IPS-NIHi7 (cell line): ENCODE results near the gene NUDT1.

Experiments
- DNase-seq: peaks from one replicate; pipeline ENCODE4 v3.0.0; 2012; ENCODE audit warnings: mixed read lengths; ENCODE audit errors: extremely low spot score

Gene NUDT1

DNA sequence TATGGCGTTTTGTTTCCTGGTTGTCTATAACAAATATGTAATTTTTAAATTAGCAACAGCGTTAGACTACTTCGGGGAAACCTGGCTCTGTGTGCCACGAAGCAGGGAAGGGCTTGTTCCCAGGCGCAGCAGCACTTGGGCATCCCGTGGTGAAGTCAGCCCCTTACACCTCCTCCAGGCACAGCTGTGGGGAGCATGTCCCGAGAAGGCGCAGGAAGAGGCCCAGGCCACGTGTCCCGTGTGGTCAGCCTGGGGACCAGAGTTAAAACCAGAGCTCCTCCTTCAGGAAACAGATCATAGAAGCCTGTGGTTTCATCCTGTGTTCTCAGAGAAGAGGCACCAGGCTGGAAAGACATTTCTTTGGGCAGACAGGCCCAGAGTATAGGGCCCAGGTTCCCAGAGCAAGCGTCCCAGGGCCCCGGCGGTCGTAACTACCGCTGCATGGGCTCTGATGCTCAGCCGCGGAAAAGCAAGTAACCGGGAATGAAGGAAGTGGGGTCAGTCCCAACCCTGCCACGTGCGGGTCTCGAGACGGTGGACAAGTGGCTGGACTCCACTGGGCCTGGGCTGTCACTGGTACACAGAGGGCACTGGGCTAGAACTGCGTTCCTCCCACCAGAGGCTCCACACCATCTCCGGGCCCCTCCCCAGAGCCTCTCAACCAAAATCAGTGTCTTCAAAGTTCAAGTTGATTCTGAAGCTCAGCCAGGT, 7.1 kb downstream of the NUDT1 start:
- DNase-seq = no peak

- DNase-seq = no peak
Measured at GRCh38 chr7:2249744-2250323, 7.8 kb downstream of the NUDT1 start.

GRCh38 chr7:2251381-2251780, 9.4 kb downstream of the NUDT1 start:
- no peak for DNase-seq

DNA sequence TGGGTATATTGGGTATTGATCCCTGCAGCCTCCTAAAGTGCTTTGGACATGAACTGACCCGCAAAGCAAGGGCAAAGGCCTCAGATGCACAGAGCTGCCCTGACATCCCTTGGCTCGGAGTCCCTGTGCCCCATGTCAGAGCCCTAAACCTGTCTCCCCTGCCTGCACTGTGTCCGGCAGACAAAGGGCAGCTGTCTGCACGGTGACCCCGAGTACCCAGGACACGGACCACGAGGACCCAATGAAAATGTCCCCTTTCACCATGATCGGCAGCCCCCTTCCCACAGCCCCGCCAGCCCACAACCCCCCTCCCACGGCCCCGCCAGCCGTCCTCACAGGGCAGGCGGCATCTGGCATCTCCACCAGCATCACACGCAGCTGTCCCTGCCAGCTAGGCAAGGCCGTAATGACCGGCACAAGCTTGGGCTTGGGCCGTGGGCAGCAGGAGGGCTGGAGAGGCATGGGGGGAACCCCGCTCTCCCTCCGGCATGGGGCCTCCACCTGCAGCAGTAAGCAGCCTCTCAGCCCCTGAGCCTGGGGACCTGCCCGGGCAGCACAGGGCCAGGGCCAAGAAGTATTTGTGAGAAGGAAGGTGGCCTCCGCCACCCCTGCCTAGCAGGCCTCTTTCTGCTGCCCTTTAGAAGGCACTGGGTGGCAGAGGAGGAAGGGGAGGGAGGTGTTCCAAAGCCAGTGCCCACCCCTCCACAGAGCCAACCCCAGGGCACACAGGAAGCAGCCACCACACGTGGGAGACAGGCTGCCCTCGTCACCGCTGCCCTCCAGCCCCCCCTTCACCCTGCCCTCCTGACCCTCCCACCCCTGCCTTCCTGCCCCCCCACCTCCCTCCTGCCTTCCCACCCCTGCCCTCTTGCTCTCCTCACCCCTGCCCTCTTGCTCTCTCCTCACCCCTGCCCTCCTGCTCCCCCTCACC, 10.1 kb downstream of the NUDT1 start:
- DNase-seq = no peak

DNA sequence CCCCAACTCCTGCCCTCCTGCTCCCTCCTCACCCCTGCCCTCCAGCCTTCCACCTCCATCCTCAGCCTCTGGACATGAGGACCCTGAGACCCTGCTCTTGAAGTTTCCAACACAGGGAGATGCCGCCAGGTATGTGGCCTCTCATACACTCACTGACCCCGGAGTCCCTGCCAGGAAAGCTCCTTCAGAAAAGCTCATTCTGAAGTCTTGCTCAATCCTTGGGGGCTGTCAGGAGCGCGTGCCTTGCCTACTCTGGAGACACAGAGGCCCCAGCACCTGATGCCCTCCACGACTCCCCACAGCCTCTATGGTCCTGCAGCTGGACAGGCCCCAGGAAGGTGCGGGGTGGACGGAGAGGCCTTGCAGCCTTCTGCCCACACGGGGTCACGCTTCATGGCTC, 11.0 kb downstream of the NUDT1 start:
- no peak for DNase-seq

- no peak for DNase-seq
Measured at GRCh38 chr7:2253525-2254244, 11.7 kb downstream of the NUDT1 start.

GRCh38 chr7:2254429-2255144, 12.6 kb downstream of the NUDT1 start:
- DNase-seq = no peak

DNA sequence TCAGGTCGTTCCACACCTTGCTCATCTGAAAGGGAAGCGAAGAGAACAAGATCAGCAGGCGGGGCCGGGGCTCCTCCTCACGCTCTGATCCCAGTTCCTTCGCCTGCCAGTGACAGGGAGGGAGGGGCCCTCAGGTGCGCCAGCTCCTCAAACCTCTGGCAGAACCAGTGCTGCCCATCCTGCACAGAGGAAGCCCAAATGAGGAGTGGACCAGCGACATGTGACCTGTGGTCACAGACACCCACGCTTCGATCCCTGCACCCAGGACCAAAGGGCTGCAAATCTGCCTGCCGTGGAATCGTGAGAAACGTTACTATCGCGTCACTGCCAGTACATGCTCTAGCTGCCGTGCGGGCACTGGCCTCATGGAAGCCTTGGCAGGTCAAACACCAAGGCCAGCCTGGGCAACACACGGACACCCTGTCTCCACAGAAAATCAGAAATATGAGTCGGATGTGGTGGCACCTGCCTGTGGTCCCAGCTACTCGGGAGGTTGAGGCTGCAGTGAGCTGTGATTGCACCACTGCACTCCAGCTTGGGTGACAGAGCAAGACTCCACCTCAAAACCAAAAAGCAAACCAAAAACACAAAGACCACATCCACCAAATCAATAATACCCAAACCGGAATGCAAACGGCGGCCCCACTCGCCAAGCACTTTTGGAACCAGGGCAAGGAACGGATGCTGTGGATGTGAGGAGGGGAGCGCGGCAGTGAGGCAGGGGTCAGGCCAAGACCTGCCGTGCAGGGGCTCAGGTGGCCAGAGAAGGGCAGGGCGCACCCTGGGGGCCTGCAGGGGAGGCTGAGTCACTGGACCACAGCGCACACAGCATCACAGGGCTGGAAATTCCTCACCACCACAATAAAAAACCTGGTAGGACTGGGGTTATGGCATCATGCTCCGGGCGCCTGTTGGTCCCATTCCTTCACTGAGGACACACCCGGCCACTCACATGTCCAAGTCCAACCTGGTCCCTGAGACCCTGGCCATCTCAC, 13.4 kb downstream of the NUDT1 start:
- DNase-seq = no peak

DNA sequence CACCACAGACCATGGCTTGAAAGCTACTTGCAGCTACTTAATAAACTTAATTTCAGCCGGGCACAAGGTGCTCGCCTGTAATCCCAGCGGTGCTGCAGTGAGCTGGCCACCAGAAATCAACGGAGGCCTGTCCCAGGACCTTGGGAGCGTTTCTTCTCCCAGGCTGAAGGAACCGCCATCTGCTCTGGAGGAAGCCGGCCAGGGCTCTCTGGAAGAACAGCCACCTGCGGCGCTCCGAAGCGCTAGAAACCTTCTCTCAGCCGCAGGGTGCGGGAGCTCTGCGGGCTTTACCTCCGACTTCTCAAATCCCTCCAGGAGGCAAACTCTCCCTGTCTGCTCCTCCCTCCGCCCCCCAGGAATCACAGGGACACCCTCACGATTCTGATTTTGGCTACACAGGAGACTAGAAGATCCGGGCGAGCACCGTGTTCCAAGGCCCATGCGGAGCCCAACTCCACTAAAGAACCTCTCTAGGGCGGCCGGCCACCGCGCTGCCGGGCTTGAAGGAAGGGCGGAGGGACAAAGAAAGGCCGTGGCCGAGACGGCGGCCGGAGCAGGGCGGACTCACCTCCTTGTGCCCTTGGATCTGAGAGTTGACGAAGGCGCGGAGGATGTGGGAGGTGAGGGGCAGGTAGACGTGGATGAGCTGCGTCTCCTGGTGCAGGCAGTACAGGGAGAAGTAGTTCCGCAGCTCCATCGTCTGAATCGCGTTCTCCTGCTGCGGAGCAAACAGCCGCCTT, 14.4 kb downstream of the NUDT1 start:
- no peak for DNase-seq

- no peak for DNase-seq
Measured at GRCh38 chr7:2257046-2257551, 15.1 kb downstream of the NUDT1 start.

DNA sequence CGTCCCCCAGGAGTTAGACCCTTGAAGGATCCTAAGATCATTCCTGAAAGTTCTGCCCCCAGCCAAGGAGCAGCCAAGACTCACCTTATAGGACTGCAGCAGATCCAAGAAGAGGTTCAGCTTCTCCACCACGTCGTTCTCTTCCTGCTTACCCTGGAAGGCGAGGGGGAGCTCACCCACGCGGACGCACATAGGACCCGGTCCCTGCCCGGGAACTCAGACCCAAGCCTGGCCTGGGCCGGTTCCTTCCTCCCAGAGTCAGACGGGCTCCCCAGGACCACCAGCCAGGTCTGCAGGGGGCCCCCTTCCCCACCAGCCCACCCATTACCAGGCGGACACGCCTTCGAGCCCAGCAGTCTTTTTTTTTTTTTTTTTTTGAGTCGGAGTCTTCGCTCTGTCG, 15.6 kb downstream of the NUDT1 start:
- no peak for DNase-seq

DNA sequence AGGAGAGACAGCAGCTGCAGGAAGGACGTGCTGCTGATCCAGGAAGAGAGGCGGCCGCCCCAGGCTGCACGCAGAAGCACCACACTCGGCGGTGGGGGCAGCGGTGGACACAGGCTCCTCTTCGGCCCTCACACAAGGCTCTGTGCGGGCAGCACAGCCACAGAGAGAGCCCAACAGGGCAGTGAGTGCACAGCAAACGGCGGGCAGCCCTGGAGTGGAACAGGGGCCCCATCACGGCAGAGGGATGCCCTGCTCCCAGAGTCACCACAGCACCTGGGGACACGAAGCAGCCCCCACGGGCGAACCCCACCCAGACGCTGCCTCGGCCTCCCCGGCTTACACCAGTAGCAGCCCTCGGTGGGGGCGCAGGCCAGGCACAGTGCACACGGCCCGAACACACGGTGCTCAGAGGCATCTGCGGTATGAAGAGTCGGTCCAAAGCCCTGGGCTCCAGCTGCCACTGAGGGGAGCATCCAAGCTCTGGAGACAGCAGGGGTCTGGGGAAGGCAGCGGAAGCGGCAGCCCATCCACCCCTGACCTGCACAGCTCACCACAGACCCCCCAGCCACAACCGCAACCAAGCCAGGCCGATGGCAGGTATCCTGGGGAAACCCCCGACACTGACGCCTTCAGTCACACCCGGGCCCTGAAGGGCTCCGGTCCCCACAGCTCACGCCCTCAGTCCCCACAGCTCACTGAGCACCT, 16.8 kb downstream of the NUDT1 start:
- no peak for DNase-seq

DNA sequence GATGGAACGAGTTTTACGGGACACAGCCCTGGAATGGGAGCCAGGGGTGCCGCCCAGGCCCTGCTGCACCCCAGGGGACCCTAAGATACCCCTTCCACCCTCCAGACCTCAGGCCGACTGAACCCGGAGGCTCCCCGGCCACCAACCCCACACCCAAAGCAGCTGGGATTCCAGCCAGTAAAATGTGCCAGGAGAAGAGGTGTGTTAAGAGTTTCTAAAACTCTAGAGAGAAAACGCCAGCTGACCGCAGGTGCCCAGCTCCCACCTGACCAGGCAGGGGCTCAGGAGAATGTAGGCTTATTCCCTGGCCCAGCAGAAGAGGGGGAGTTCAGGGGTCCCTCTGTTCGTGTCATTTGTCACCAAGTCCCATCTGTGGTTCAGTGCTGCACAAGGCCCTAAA, 17.5 kb downstream of the NUDT1 start:
- no peak for DNase-seq

DNA sequence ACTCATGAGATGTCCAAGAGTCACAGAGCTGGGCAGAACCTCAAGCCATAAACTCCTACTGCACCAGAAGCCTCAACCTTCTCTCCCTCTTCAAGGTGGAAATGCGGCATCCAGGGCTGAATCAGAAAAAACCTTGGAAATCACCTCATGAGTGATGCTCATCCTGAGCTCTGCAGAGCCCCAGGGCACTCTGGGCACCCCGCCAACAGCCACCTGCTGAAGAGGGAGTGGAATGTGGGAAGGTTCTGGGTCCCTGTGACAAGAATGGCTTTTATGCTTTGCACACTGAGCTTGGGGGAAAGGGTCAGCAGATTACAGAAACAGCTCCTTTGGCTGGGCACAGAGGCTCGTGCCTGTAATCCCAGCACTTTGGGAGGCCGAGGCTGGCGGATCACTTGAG, 18.8 kb downstream of the NUDT1 start:
- no peak for DNase-seq

DNA sequence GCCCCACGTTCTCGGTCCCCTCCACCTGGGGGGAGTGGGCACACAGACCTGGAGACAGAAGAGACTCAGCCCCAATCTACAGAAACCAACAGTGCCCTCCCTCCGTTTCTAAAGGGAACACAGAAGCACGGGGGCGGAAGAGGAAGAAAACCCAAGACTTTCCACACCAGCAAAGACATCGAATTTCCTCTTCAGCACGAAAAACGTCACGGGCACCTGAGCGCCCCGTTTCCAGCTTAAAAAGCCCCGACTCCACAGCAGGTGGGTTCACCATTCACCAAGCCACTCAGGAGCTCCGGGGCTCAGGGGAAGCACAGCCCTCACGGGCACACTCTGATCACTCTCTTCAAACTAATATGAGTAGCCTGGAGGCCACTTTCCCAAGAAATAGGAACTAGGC, 19.6 kb downstream of the NUDT1 start:
- DNase-seq = no peak

DNA sequence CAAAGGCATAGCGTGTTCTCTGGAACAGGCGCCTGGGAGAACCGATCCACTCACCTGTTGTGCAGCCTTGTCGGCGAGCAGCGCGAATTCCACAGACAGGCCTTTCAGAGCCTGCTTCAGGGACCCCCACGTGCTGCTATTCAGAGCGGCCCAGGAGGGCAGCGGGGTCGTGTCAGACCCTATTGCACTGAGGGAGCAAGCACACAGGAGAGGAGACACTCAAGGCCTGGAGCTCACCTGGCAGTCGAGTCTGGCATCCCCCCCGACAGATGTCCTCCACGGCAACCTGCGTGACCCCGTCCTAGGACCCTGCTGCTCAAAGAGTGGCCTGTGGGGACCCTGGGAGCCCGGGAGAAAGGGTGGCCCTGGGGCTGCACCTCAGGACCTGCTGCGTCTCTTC, 21.1 kb downstream of the NUDT1 start:
- no peak for DNase-seq

DNA sequence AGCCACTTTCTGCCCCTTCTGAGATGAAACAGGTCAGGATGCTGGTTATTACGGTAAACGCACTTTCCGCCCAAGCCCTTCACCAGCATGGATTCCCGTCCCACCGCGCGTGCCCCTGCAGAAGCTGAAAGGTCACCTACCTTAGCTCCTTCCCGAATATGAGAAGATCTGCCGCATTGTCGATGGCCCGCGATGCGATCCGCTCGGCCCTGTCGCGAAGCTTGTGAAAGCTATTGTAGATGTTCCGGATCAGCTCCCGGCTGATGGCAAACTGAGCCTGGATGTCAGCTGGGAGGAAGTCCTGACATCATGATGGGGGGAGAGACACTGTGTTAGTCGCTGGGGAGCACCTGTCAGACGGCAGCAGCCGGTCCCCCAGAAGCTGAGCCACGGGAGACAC, 22.1 kb downstream of the NUDT1 start:
- no peak for DNase-seq

DNA sequence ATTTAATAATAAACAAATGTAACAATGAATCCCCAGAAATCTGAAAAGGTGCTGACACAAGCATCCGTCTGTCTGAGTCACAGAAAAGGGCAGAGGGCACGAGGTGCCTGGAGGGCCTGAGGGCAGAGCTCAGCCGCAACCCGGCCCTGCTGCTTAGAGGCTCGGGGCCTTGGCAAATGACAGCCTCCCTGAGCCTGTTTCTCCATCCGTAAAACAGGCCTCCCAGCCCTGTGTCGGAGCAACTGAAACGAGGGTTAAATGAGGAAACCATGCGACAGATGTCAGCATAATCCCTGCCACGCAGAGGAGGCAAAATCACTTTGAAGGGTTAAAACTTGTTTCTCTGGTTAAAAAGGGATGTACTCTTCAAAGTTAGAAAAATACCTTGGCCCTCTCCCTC, 24.9 kb downstream of the NUDT1 start:
- no peak for DNase-seq
